GM19468 (cell line): ENCODE data around the gene CTBP2.

Experiments
- ATAC-seq: cut with Tn5 transposase; IDR thresholded peaks from one replicate; pipeline ENCODE4 v1.9.1; 2021; ENCODE audit warnings: mild to moderate bottlenecking, moderate library complexity, moderate number of reproducible peaks; ENCODE audit not compliant: unreplicated experiment; ENCODE audit errors: extremely low read depth

Gene CTBP2

DNA sequence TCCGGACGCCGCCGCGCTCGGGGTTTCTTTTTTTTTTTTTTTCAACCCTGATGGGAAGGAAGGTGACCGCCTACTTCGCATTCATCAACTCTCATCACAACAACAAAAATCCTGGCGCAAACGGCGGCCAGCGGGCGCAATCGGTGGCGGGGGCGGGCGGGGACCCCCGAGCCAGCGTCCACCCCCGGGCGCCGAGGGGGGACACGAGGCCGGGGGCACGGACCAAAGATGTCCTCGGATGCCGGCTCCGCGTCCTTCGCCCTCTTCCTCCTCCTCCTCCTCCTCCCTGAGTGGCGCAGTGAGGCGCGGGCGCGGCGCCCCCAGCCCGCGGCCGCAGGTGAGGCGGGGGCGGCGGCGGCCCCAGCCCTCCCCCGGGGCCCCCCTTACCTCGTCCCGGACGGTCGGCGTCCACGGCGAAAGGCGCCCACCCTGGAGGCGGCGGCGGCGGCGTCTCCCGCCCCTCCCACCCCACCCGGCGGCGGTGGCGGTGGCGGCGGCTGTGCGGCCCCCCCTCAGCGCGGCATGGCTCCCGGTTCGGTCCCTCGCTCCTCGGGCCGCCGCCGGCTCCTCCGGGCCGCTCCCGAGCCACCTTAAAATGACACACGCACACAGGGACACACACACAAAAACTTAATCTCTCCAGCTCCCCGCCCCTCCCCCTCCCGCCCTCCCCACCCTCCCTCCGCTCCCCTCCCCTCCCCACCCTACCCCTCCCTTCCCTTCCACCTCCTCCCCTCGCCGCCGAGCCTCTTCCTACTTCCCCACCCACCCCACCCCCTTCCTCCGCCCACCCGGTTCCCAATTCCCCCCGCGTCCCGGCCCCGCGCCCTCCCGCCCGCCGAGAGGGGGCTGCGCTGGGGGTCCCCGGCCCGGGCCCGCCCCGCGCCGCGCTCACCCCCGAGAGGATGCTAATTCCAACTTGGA, at the start of gene CTBP2:
CTBP2 (minus strand) TSS at position 632 of the 924 bp plus-strand sequence.
- ATAC-seq, result no peak

DNA sequence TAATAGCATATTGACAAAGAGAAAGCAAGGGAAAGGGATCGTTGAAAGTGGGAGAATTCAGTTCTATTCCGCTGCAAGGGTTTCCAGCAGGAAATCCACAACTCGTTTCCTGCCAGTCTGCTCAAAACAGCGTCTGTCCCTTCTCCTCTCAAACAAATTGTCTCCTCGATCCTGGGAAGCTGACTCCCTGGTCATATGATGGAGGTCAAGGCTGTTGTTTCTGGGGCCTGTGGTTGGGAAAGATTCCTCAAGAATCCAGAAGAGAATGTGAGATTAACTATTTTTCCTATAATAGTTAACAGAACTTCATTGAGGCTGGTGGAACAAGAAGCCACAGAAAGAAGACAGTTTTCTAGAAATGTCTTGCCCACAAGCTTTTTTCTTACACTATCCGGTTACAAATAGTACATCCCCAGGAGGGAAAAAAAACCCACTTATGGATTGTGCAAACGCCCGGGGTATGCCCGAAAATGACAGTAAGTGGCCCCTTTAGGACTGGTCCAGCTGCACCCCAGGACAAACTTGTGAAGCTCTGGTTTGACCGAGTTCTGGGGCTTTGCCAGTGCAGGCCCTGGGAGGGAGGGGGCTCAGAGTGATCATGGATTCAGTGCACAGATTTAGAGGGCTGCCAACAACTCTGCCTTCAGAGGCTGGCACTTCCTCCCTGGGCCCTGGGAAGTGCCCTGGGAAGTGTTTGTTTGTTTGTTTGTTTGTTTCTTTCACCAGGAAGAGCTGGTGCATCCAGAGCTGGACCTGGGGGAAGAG, 49.4 kb upstream of the CTBP2 start:
- ATAC-seq, result no peak

DNA sequence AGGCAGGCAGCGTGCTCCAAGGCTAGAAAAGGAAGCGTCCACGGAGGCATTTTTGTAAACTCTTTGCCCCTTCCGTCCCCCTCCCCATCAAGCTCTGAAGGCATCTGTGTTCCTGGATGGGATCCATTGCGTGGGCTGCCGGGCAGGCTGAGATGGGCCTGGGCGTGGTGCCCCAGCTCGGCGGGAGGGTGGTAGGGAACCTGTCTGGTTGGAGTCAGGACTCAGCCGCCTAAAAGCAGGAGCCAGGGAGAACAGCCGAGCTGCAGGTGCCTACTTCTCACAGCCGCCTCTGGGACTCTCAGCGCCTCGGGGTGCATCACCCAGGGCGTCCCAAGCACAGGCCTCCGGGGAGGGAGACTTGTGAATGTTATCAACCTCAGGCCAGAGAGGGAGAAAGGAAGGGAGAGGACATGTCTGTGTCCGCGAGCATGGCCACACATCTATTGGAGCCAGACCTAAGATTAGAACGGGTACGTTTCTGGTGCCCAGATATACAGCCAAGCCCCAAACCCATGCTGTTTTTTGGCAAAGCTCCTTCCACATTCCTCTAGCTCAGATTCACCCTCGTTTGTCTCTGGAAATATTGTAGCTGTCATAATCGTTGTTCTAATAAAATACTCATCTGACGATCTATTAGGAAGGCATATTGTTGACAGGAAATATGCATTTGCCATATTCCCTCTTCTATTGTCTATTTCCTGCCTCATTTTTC, 48.6 kb upstream of the CTBP2 start:
- no peak for ATAC-seq

DNA sequence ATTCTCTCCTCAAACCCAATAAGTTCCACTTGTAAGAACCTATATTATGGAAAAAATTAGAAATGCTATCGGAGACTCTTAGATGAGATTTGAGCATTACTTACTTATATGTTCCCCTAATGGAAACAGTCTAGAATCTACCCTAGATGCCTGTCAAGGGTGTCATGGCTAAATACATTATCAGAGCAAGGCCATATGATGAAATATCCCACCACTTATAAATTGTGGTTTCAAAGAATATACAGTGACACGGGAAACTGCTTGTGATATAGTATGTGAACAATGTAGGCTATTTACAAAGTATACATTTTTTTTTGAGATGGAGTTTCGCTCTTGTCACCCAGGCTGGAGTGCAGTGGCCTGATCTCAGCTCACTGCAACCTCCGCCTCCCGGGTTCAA, 46.3 kb upstream of the CTBP2 start:
- ATAC-seq, result no peak

DNA sequence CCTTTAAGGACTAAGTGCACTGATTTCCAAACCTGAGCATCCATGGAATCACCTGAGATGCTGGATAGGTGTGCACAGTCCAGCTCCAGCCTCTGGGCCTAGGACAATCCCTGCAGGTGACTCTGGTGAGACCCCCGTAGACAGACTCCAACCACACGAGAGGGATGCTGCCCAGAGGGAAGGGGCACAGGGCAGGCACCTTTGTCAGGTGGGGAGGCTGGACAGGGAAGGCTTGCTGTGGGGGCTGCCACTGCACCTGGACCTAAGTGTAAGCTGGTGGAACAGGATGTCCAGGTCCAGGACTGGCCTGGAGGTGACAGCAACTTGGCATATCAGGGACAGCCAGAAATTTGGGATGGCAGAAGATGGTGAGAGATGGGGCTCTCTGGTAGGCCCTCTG, 45.1 kb upstream of the CTBP2 start:
- no peak for ATAC-seq

DNA sequence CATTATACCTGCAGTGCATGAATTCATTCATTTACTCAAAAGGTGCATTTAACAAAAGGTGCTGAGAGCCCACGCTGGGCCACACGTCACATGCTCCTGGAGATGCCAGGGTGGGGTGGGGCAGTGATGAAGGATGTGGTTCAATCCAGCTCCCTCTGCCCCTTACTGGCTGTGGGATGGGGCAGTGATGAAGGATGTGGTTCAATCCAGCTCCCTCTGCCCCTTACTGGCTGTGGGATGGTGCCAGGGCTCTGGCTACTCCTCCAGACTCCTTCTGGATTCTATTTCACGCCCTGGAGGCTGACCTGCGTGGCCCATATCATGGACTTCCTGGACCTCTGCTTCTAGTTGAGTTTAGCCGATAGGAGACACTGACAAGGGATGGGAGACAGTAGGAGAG, 44.0 kb upstream of the CTBP2 start:
- ATAC-seq, result no peak

DNA sequence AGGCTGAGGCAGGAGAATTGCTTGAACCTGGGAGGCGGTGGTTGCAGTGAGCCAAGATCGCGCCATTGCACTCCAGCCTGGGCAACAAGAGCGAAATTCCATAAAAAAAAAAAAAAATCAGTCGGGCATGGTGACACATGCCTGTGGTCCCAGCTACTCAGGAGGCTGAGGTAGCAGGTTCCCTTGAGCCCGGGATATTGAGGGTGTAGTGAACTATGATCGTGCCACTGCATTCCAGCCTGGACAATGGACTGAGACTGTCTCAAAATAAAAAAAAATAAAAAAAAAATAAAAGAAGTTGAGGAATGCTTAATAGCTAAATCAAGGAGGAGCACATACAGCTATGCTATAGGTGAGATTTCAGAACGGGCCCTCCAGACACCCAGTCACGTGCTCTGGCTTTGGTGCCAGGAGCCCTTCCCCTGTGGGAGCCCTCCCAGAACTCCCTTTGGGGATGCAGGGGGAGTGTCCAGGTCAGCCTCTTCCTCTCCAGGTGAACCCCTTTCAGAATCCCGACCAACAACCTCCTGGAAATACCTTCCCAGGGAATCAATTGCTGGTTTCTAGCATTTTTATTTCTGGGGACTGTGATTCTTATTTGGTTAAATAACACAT, 42.9 kb upstream of the CTBP2 start:
- no peak for ATAC-seq

- ATAC-seq, result no peak
These were observed 41.6 kb upstream of the CTBP2 start for GRCh38 chr10:125201791-125202622.

- peak; percentile 54 for ATAC-seq
These were observed 40.8 kb upstream of the CTBP2 start for GRCh38 chr10:125201108-125201524.

GRCh38 chr10:125200396-125200795, 40.0 kb upstream of the CTBP2 start:
- ATAC-seq, result no peak

DNA sequence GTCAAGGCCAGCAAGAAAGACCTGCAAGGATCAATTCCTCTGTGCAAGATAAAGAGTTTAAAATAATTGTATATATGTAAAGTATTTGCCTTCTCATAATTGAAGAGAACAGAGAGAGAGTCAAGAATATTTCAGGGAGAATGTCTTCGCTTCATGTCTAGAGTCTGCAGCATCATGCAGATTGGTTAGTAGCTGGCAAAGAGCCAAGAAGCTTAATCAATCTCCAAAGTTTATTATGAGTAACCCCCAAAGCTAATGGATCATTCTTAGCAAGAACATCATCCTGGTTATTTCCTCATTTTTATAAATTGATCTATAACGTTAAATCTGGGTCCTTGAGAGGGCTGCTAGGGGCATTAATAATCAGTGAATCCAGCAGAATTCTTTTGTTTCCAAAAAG, 38.9 kb upstream of the CTBP2 start:
- ATAC-seq, result no peak

- ATAC-seq, result no peak
These were observed 34.5 kb upstream of the CTBP2 start for GRCh38 chr10:125194814-125195213.

DNA sequence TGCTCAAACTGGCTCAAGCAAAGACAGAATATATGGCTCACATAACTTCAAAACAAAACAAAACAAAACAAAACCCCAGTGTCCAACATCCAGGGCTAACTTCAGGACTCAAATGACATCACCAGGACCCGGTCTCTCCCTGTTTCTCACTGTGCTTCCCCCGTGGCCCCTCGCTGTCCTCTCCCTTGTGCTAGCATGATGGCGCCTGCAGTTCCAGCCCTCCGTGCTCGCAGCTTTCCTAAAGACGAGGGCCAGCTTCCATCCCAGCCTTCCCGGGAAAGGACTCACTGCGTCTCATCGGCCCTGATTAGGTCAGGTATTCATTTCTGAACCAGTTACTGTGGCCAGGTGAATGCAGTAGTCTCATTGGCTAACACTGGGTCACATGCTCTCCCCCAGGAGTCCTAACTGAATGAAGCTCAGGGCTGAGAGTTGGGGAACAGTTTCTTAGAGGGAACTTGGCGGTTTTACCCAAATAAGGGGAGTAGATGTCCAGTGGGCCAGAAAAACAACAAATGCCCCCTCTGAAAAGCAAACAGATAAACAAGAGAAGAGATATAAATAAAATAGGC, 33.0 kb upstream of the CTBP2 start:
- ATAC-seq, result no peak

DNA sequence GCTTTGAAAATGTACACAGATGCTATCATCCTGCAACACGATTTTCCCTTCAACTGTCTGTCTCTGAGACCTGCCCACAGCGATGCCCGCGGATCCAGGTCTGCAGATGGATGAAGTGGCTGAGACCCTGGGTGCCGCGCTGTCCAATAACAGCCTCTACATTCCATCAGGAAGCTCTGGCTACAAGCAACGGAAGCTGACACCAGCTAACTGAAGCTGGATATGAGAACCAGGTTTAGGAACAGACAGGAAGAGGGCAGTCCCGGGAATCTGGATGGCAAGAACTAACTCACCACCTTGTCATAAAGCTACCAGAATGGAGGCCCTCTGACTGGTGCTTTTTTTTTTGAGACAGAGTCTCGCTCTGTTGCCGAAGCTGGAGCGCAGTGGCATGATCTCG, 32.3 kb upstream of the CTBP2 start:
- no peak for ATAC-seq

- no peak for ATAC-seq
These were observed 31.6 kb upstream of the CTBP2 start for GRCh38 chr10:125192005-125192404.

GRCh38 chr10:125190946-125191345, 30.6 kb upstream of the CTBP2 start:
- no peak for ATAC-seq

DNA sequence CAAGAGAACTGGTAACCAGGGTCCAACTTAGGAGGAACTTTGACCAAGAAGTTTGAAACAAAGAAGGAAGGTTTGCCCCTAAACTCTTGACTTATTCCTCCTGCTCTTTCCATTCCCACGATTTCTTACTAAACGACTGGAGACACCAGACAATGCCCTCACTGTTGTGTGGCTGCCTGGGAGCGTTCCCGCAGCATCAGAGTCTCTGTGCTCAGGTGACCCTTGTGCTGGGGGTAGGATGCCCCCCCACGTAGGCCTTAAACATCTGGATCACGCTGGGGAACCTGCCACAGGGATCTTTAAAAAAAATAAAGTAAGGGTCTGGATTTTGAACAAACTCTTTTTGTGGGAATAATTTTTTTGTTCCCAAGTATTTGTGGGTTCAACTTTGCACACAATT, 30.1 kb upstream of the CTBP2 start:
- no peak for ATAC-seq

DNA sequence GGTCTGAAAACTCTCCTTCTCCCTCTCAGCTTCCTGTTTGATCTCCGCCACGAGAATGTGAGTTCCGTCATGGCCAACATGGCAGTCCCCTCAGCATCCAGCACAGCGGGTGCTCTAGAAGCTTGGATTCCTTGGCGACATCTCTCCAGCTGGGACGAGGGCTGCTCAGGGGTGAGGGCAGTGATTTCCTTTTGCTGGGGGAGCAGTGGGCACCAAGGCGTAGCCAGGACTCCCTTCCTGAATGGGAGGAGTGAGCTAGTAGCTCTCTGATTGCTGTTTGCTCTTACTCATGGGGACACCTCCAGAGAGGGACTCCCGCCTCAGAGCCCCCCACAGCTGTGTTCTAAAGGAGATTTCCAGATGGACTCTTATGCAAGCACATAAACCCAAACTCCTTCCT, 28.8 kb upstream of the CTBP2 start:
- no peak for ATAC-seq
